ENCODE data around the gene STIM2.
A peak's percentile ranks its signal among the peaks of the same experiment; 100 is the strongest.
"Not testable (repeated sequence)": the region's sequence is repeated elsewhere in the genome, so short reads cannot be mapped to it uniquely, and the experiment has no call there.

STIM2 gene

DNA sequence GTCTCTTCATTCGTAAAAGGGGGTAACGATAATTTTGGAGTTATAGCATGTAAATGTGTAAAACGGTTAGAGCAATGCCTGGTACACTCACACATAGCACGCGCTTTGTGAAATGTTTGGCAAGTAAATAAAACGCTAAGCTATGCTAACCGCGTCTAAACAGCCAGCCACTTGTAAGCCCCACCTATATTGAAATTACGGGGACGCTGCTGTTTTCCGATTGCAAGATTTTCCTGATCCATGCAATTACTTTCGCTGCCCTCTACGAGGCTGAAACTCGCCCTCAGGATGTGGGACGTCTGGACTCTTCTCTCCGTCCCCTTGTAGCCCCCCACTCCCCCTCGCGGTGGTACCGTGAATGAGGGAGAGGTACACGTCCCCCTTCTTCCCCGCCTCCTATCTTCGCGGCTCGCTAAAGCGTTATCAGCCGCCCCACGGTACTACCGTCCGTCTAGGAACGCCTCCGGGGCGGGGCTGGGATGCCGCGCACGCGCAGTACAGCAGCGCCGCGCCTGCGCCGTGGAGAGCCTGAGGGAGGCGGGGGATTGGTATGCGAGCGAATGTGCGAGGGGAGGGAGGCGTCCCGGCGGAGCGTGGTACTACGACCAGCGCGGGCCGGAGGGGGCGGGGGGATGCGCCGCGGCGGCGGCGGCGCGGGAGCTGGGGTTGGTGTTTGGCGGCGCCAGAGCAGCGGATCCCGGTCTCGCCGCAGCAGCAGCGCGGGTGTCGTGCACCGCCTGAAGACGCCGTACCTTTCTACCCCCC, at the start of gene STIM2:
TSS of gene STIM2 (plus strand) at position 685 of the 765 bp plus-strand sequence.
- peak within 1 kb of the TSS; percentile 58 for H3K4me3 ChIP-seq
- peak; percentile 95 to 97 for DNase-seq (ENCODE audit: low spot score in 2 of 2)
- no peaks in the 10 kb centered on the region for H3K27me3 ChIP-seq (ENCODE audit: low read depth)
- peaks cover 37% of the 10 kb centered on the region for H3K4me1 ChIP-seq
- no peaks in the 10 kb centered on the region for H3K36me3 ChIP-seq (replicated peaks)
- no peaks in the 10 kb centered on the region for H3K9me3 ChIP-seq
- in situ Hi-C loops (cut with MboI; ENCODE audit: low sequenced_read_pairs) = no loop called here

DNA sequence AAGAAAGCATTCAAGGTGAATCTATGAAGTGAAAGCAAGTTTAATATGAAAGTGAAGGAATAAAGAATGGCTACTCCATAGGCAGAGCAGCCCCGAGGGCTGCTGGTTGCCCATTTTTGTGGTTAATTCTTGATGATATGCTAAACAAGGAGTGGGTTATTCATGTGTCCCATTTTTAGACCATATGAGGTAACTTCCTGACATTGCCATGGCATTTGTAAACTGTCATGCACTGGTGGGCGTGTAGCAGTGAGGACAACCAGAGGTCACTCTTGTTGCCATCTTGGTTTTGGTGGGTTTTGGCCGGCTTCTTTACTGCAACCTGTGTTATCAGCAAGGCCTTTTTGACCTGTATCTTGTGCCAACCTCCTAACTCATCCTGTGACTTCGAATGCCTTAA, 49.1 kb upstream of the STIM2 start:
- H3K36me3 ChIP-seq (replicated peaks); H3K27me3 ChIP-seq (ENCODE audit: low read depth); H3K9me3 ChIP-seq; in situ Hi-C loops (cut with MboI; ENCODE audit: low sequenced_read_pairs); DNase-seq (ENCODE audit: low spot score in 2 of 2); H3K4me3 ChIP-seq: not testable (repeated sequence)
- peaks cover 12% of the 10 kb centered on the region for H3K4me1 ChIP-seq

DNA sequence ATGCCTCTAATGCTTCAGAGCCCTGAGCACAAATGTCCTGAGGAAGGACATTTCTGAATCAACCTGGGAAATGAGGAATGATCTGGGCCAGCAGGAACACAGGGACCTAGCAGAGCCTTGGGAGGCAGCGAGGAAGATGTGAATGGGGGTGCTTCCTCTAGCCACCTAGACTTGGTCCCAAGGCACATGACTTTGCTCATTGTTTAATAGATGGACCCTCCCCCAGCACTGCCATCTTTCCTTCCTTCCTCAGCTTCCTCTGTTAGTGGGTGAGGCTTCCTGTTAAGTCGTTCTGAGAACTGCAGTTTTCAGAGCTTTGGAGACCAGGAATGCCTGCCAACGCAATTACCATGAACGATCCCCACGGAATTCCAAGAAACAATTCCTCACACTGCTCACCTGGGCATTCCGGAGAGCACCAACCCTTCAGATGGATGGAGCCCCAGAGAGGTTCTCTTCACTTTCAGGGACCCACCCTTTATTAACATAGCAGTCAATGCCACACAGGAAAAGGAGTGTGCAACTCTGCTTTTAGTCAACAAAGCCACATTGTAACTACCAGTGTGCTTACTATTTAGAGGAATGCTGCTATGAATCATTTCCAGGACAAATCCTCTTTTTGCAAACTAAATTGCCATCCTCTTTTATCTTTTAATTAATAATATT, 48.5 kb upstream of the STIM2 start:
- no peaks in the 10 kb centered on the region for H3K36me3 ChIP-seq (replicated peaks)
- no peak overlapping the region for H3K4me3 ChIP-seq
- H3K4me1 ChIP-seq = peaks cover 12% of the 10 kb centered on the region
- H3K9me3 ChIP-seq = no peaks in the 10 kb centered on the region
- in situ Hi-C loops (cut with MboI; ENCODE audit: low sequenced_read_pairs) = no loop called here
- no peak for DNase-seq (ENCODE audit: low spot score in 2 of 2)
- no peaks in the 10 kb centered on the region for H3K27me3 ChIP-seq (ENCODE audit: low read depth)

DNA sequence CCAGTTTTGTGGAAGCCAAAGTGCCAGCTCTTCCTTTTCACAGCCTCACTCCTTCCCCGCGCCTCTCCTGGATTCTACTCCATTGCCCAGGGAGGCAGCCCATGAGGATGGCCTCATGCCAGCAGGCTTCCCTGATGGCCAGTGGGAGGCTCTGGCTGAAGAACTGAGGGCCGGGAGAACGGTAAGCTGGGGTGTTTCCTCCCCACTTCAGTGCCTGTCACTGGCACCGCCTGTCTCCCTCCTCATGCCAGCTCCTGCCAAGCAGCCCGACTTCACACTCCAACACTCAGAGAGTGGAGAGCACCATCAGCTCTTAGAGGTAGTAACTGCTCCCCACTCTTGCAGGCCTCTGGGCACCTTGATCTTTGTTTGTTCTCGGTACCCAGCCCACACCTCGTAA, 46.9 kb upstream of the STIM2 start:
- Histone ChIP-seq H3K4me3 (no peak overlapping the region), H3K4me1 (peaks cover 12% of the 10 kb centered on the region), H3K36me3 (replicated peaks) (no peaks in the 10 kb centered on the region), H3K9me3 (no peaks in the 10 kb centered on the region), H3K27me3 (ENCODE audit: low read depth) (no peaks in the 10 kb centered on the region)
- no peak for DNase-seq (ENCODE audit: low spot score in 2 of 2)
- in situ Hi-C loops (cut with MboI; ENCODE audit: low sequenced_read_pairs) = no loop called here

DNA sequence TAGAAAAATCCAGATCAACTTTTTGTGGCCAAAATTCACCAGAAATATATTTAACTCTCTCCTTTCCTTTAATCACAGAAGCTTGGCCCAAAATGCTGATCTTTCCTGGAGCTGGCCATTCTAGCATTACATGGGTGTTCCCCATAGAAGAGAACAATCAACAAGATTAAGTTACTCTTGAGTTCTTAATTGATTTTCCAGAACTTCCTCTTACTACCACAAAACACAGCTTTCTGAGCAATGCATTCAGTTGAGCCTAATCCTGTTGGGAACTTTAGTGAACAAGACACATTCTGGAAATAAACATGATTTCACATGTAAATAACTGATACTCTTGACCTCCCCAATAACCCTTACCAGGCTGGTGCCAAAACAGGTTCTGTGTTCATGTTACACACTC, 45.4 kb upstream of the STIM2 start:
- H3K4me3 ChIP-seq = no peak overlapping the region
- peak in 1 of 2 experiments; percentile 7 for DNase-seq (ENCODE audit: low spot score in 2 of 2)
- no peaks in the 10 kb centered on the region for H3K27me3 ChIP-seq (ENCODE audit: low read depth)
- no peaks in the 10 kb centered on the region for H3K36me3 ChIP-seq (replicated peaks)
- in situ Hi-C loops (cut with MboI; ENCODE audit: low sequenced_read_pairs) = no loop called here
- peaks cover 12% of the 10 kb centered on the region for H3K4me1 ChIP-seq
- no peaks in the 10 kb centered on the region for H3K9me3 ChIP-seq

DNA sequence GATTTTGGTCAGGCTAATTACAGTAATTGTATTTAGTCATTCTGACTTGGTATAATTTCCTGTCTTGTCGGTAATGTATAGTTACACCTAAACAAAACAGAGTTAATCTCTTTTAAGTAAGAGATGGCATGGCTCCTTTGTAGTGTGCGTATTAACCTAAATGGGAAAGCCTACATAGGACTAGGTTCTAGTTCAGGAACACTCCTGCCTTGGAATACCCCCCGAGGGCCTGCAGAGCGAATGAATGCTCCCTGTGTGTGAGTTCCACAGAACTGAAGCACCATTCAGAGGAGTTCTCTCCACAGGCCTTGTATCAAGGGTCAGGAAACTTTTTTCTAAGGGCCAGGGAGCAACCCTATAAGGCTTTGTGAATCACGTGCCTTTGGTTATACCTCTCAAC, 44.9 kb upstream of the STIM2 start:
- in situ Hi-C loops (cut with MboI; ENCODE audit: low sequenced_read_pairs) = no loop called here
- DNase-seq (ENCODE audit: low spot score in 2 of 2) = peak; percentile 58 to 71
- peaks cover 12% of the 10 kb centered on the region for H3K4me1 ChIP-seq
- no peaks in the 10 kb centered on the region for H3K36me3 ChIP-seq (replicated peaks)
- no peak overlapping the region for H3K4me3 ChIP-seq
- no peaks in the 10 kb centered on the region for H3K27me3 ChIP-seq (ENCODE audit: low read depth)
- H3K9me3 ChIP-seq = no peaks in the 10 kb centered on the region

DNA sequence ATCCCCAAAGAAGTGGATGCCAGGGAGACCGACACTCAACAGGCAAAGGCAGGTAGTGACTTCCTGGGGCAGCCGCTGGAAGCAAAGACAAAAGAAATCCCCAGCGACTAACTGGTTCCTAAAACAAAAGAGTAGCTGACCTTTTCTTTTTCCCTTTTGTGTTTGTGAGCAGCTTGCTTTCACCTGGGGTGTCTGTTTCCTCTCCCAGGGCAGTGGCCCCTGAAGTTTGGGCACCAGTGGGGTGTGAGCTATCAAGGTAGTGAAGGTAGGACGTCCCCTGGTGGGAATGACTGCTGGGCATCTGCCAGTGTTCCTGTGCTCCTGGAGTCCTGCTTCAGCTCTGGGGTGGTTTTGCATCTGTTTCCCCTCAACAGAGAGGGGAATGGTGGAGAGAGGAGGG, 41.6 kb upstream of the STIM2 start:
- H3K36me3 ChIP-seq (replicated peaks) = no peaks in the 10 kb centered on the region
- no peak for DNase-seq (ENCODE audit: low spot score in 2 of 2)
- no peak overlapping the region for H3K4me3 ChIP-seq
- in situ Hi-C loops (cut with MboI; ENCODE audit: low sequenced_read_pairs) = no loop called here
- H3K27me3 ChIP-seq (ENCODE audit: low read depth) = no peaks in the 10 kb centered on the region
- peaks cover 12% of the 10 kb centered on the region for H3K4me1 ChIP-seq
- H3K9me3 ChIP-seq = no peaks in the 10 kb centered on the region

DNA sequence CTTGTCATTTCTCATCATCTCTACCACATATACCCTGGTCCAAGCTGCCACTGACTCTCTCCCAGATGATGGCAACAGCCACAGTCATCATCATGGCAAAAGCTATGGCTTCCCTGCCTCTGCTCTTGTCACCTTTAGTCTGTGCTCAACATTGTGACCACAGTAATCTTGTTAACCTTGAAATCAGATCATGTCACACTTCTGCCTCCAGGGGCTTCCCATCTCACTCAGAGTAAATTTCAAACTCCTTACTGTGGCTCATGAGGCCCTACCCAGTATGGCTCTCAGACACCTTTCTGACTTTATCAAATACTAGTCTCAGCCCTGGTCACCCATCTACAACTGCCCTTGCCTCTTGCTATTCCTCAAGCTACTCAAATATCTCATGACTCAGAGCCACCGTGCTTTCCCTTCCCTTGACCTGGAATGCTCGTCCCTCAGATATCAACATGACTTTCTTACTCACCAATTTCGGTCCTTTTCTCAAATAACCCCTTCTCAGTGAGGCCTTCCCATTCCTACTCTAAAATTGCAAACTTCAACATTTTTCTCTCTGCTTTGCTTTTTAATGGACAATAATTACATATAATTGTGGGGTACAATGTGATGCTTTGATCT, 41.1 kb upstream of the STIM2 start:
- in situ Hi-C loops (cut with MboI; ENCODE audit: low sequenced_read_pairs) = no loop called here
- H3K4me1 ChIP-seq = peaks cover 12% of the 10 kb centered on the region
- DNase-seq (ENCODE audit: low spot score in 2 of 2) = no peak
- H3K9me3 ChIP-seq = no peaks in the 10 kb centered on the region
- H3K4me3 ChIP-seq = no peak overlapping the region
- no peaks in the 10 kb centered on the region for H3K36me3 ChIP-seq (replicated peaks)
- no peaks in the 10 kb centered on the region for H3K27me3 ChIP-seq (ENCODE audit: low read depth)

DNA sequence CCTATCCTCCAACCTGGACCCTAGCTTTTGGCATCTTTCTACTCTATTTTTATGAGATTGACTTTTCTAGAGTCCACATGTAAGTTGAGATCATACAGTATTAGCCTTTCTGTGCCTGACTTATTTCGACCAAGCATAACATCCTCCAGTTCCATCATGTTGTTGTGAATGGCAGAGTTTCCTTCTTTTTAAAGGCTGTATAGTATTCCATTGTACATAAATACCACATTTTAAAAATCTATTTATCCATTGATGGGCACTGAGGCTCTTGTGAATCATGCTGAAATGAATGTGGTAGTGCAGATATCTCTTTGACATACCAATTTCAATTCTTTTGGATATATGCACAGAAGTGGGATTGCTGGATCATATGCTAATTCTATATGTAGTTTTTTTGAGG, 40.3 kb upstream of the STIM2 start:
- Histone ChIP-seq H3K27me3 (ENCODE audit: low read depth) (no peaks in the 10 kb centered on the region), H3K36me3 (replicated peaks) (no peaks in the 10 kb centered on the region), H3K4me3 (no peak overlapping the region), H3K4me1 (peaks cover 9% of the 10 kb centered on the region), H3K9me3 (no peaks in the 10 kb centered on the region)
- in situ Hi-C loops (cut with MboI; ENCODE audit: low sequenced_read_pairs) = no loop called here
- DNase-seq (ENCODE audit: low spot score in 2 of 2) = no peak

DNA sequence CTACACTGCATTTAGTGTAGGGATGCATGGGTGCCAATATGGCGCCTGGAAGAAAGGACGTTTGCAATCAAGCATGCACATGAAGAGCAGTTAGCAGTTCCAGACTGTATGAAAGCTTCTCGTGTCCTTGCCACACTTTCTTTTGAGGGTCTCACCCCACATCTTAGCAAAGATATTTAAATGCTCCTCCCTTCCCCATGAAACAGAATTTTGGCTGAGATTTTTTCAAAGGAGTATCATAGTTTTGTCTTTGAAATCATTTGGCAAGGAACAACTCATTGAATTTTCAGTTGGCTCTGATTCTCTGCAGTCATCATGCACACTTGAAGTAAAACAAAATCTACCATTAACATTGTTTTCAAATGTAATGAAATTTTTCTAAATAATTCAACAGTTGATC, 39.6 kb upstream of the STIM2 start:
- Histone ChIP-seq H3K36me3 (replicated peaks) (no peaks in the 10 kb centered on the region), H3K4me1 (peaks cover 4% of the 10 kb centered on the region), H3K9me3 (no peaks in the 10 kb centered on the region), H3K27me3 (ENCODE audit: low read depth) (no peaks in the 10 kb centered on the region), H3K4me3 (no peak overlapping the region)
- no peak for DNase-seq (ENCODE audit: low spot score in 2 of 2)
- in situ Hi-C loops (cut with MboI; ENCODE audit: low sequenced_read_pairs) = no loop called here

DNA sequence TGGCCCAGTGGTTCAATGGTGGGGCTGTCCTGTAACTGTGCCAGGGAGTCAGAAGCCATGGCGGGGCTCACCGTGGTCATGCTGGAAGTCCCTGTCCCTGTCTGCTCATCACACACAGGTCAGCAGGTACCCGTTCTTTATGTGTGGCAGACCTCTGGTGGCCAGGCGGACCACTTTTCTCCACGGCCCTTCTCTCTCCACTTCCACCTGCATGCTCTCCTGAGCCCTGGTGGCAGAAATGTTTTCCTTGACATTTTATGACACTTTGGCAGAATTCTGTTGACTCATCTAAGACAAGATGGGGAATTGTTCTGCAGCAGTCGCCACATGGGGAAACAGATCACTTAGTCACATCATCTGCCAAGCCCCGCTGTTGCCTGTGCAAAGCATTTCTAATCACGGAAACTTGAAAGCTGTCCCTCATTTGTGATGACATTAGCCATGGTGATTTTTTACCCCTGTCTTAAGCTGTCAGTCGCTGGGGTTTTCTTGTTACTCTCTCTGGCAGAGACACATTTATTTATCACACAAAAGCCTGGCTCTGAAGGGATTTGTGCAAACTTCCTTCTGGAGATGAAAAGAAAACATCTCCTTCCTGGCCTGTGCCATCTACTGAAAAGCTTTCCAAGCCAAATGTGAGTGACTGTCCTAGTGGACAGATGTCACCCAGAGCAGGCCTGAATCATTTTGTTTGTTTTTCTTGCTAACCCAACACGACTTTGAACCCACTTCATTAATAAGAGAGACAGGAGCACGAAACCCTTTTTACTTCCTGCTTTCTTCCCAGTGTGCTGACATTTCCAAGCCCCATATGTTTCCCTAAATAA, 38.8 kb upstream of the STIM2 start:
- in situ Hi-C loops (cut with MboI; ENCODE audit: low sequenced_read_pairs) = no loop called here
- Histone ChIP-seq H3K9me3 (no peaks in the 10 kb centered on the region), H3K36me3 (replicated peaks) (no peaks in the 10 kb centered on the region), H3K4me1 (no peaks in the 10 kb centered on the region), H3K27me3 (ENCODE audit: low read depth) (no peaks in the 10 kb centered on the region), H3K4me3 (no peak overlapping the region)
- DNase-seq (ENCODE audit: low spot score in 2 of 2) = no peak

DNA sequence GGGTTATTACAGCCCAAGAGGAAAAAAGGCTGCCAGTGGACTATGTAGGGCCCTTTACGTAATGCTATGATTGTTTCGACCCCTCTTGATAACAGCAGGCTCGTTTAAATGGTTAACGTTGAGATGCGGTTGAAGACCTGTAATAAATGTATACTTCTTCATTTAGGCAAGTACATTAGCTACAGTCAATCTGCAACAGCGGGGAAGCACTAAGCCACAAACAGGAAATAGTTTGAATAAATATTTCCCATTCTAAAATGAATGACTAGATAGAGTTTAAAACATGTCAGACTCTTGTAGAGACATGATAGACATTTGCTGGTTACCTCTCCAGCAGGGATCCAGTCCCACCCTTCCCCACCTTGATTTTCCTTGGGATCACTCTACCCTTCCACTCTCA, 38.1 kb upstream of the STIM2 start:
- in situ Hi-C loops (cut with MboI; ENCODE audit: low sequenced_read_pairs) = no loop called here
- DNase-seq (ENCODE audit: low spot score in 2 of 2) = no peak

DNA sequence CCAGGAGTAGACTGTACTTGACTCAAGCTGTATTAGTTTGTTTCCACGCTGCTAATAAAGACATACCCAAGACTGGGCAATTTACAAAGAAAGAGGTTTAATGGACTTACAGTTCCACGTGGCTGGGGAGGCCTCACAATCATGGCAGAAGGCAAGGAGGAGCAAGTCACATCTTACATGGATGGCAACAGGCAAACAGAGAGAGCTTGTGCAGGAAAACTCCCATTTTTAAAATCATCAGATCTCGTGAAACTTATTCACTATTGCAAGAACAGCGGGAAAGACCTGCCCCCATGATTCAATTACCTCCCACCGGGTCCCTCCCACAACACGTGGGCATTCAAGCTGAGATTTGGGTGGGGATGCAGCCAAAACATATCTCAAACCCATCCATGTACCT, 37.7 kb upstream of the STIM2 start:
- in situ Hi-C loops (cut with MboI; ENCODE audit: low sequenced_read_pairs); H3K4me1 ChIP-seq; H3K27me3 ChIP-seq (ENCODE audit: low read depth); H3K4me3 ChIP-seq; H3K36me3 ChIP-seq (replicated peaks); H3K9me3 ChIP-seq; DNase-seq (ENCODE audit: low spot score in 2 of 2): not testable (repeated sequence)

More for the DNA sequence above, 38.1 kb upstream of the STIM2 start:
- H3K36me3 ChIP-seq (replicated peaks) = no peaks in the 10 kb centered on the region
- no peaks in the 10 kb centered on the region for H3K9me3 ChIP-seq
- no peaks in the 10 kb centered on the region for H3K4me1 ChIP-seq
- no peaks in the 10 kb centered on the region for H3K27me3 ChIP-seq (ENCODE audit: low read depth)
- H3K4me3 ChIP-seq = no peak overlapping the region

DNA sequence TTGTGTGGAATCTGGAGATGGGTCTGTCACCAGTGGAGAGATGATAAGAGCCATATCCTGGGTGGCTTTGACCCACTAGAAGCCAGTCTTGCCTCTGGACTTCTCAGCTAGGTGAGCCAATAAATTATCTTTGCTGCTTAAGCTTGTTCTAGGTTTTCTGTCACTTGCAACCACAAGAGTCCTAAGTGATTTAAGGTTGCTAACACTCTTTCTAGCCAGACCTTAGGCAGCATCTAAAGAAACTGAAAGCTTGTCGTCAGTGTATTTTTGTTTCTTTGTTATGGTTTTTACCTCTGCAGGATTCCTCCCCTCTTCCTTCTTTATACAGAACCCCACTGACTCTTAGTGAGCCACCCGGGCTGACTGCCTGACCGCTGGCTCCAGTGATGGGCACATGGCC, 37.1 kb upstream of the STIM2 start:
- no peaks in the 10 kb centered on the region for H3K4me1 ChIP-seq
- H3K27me3 ChIP-seq (ENCODE audit: low read depth) = no peaks in the 10 kb centered on the region

More for the DNA sequence above, 37.1 kb upstream of the STIM2 start:
- no peak for DNase-seq (ENCODE audit: low spot score in 2 of 2)
- H3K9me3 ChIP-seq = no peaks in the 10 kb centered on the region
- H3K36me3 ChIP-seq (replicated peaks) = no peaks in the 10 kb centered on the region
- no peak overlapping the region for H3K4me3 ChIP-seq
- in situ Hi-C loops (cut with MboI; ENCODE audit: low sequenced_read_pairs) = no loop called here
